Fibroblast of mammary gland (primary cell): Measurements from ENCODE around the gene GLIPR2.

Experiments used
- DNase-seq: peaks from one replicate; pipeline ENCODE4 v3.0.0-alpha.2; 2010; ENCODE audit warnings: low read depth
- H3K4me3 ChIP-seq: 2 replicates; pipeline ENCODE4 v1.5.1; 2011; ENCODE audit warnings: low read depth, mild to moderate bottlenecking, low read length, moderate library complexity; ENCODE audit not compliant: control insufficient read depth
- CTCF ChIP-seq: conservative IDR thresholded peaks from 2 replicates; pipeline ENCODE4 v1.5.1; 2011; ENCODE audit warnings: low read depth, low read length, inconsistent platforms; ENCODE audit not compliant: control insufficient read depth, insufficient read depth

Gene GLIPR2

DNA sequence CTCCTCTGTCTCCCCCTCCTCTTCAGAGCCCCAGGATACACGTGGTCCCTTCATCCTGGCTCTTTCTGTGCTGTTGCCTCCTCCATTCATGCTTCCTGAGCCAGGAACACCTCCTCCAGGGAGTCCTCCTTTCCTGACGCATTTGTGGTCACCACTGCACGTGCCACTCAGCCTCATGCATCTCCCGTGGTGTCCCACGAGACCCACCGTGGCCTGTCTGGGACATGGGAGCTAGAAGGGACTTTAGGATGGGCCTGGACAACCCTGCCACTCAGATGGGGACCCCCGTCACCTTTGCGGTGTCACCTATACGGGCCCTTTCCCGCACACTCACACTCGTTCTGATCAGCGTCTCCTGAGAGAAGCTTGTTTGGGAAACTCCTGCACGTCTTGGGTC, 6.7 kb downstream of the GLIPR2 start:
- TF ChIP-seq CTCF: no peak
- DNase-seq: no peak
- no peak overlapping the region for H3K4me3 ChIP-seq

GRCh38 chr9:36144309-36145232, 8.0 kb downstream of the GLIPR2 start:
- no peak overlapping the region for H3K4me3 ChIP-seq
- no peak for TF ChIP-seq CTCF
- DNase-seq: no peak

- no peak for TF ChIP-seq CTCF
- no peak overlapping the region for H3K4me3 ChIP-seq
- DNase-seq: no peak
These were observed 9.4 kb downstream of the GLIPR2 start for GRCh38 chr9:36145970-36146369.

GRCh38 chr9:36146651-36147050, 10.1 kb downstream of the GLIPR2 start:
- DNase-seq: no peak
- H3K4me3 ChIP-seq: no peak overlapping the region
- TF ChIP-seq CTCF: no peak

GRCh38 chr9:36147441-36148175, 11.1 kb downstream of the GLIPR2 start:
- TF ChIP-seq CTCF: no peak
- DNase-seq: no peak
- H3K4me3 ChIP-seq: no peak overlapping the region

DNA sequence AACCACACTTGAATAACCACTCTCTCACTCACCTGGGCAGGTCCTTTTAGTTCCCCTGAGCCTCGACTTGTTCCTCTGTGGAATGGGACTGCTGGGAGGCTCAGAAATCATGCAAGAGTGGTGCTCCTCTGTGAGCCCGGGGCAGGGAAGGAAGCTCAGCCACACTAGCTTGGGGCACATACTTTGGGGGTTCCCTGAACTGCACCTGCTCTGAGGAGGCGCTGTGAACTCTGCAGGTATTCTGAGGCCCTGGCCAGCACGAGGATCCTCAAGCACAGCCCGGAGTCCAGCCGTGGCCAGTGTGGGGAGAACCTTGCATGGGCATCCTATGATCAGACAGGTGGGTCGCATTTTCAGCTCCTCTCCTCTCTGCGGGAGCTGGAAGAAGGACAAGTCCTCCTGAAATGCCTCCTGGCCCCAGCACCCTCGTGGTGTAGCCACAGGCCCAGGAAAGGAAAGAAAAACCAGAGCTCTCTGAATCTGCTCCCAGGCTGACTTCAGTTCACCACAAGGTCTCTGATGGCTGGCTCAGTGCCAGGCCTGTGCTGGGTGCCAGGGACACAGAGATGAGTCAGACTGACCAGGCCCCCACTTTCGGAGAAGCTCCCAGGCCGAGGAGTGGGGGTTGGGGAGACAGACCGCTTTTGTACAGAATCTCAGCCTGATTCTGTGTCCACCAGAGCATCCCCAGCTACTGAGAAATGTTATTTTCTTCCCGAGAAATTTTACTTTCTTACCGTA, 11.9 kb downstream of the GLIPR2 start:
- peak; percentile 99 for DNase-seq
- no peak for TF ChIP-seq CTCF
- no peak overlapping the region for H3K4me3 ChIP-seq
